Measurements from ENCODE around the gene SLITRK2. TPM values are rescaled to one million over a fixed set of nuclear protein-coding genes. Genes with fewer than 3 reads are reported as not detected.

SLITRK2 gene
- total and polyA plus RNA-seq, 10 donors, result 0.73 to 12.1 (median 4.9) TPM

GRCh38 chrX:145821898-145822571 lies 4.4 kb downstream of the SLITRK2 start:
- Histone ChIP-seq H3K36me3 (no peaks in the 10 kb centered on the region), H3K27me3 (replicated peaks in 1 of 7) (peaks cover 0 to 52% (median 23%) of the 10 kb centered on the region in 7 donors), H3K27ac (no peak overlapping the region), H3K4me1 (no peaks in the 10 kb centered on the region), H3K9me3 (no peaks in the 10 kb centered on the region), H3K4me3 (peak overlapping the region in 1 of 8 donors; percentile 8)
- DNase-seq, result no peak
- intact Hi-C loops (cut with DNase I; ENCODE audit: low total_unique reads), result no loop called here
- no peak for TF ChIP-seq POLR2A (IDR thresholded peaks at IDR 0.05)
- no peak for TF ChIP-seq CTCF (IDR thresholded peaks at IDR 0.05 in 8 of 11, conservative IDR thresholded peaks at IDR 0.05 in 3 of 11)
- TF ChIP-seq POLR2AphosphoS5 (IDR thresholded peaks at IDR 0.05), result no peak
- 17 to 47% (median 29%) methylated on average over 31 to 33 of the region's 33 CpGs for WGBS, 5 donors

GRCh38 chrX:145823132-145823531 lies 5.5 kb downstream of the SLITRK2 start:
- H3K4me3 ChIP-seq, result no peak overlapping the region
- intact Hi-C loops (cut with DNase I; ENCODE audit: low total_unique reads), result no loop called here
- H3K27ac ChIP-seq, result no peak overlapping the region
- 68 to 84% (median 76%) methylated on average over 2 to 7 of the region's 7 CpGs for WGBS, 5 donors
- H3K4me1 ChIP-seq, result no peaks in the 10 kb centered on the region
- no peak for DNase-seq
- no peak for TF ChIP-seq POLR2A (IDR thresholded peaks at IDR 0.05)
- no peak for TF ChIP-seq CTCF (IDR thresholded peaks at IDR 0.05 in 8 of 11, conservative IDR thresholded peaks at IDR 0.05 in 3 of 11)
- TF ChIP-seq POLR2AphosphoS5 (IDR thresholded peaks at IDR 0.05), result no peak
- no peaks in the 10 kb centered on the region for H3K36me3 ChIP-seq
- H3K9me3 ChIP-seq, result no peaks in the 10 kb centered on the region
- H3K27me3 ChIP-seq (replicated peaks in 1 of 7), result peaks cover 0 to 43% (median 18%) of the 10 kb centered on the region in 7 donors

GRCh38 chrX:145825896-145826295 lies 8.3 kb downstream of the SLITRK2 start:
- 6 to 13% (median 10%) methylated on average over 4 of the region's 4 CpGs for WGBS, 5 donors
- no peak for TF ChIP-seq CTCF (IDR thresholded peaks at IDR 0.05 in 8 of 11, conservative IDR thresholded peaks at IDR 0.05 in 3 of 11)
- TF ChIP-seq POLR2AphosphoS5 (IDR thresholded peaks at IDR 0.05), result no peak
- no peak for TF ChIP-seq POLR2A (IDR thresholded peaks at IDR 0.05)
- peaks cover 0 to 18% (median 7%) of the 10 kb centered on the region in 7 donors for H3K27me3 ChIP-seq (replicated peaks in 1 of 7)
- no peak overlapping the region for H3K27ac ChIP-seq
- intact Hi-C loops (cut with DNase I; ENCODE audit: low total_unique reads), result no loop called here
- no peaks in the 10 kb centered on the region for H3K9me3 ChIP-seq
- H3K4me3 ChIP-seq, result no peak overlapping the region
- no peaks in the 10 kb centered on the region for H3K36me3 ChIP-seq
- no peaks in the 10 kb centered on the region for H3K4me1 ChIP-seq
- no peak for DNase-seq

- 62 to 76% (median 73%) methylated on average over 4 of the region's 4 CpGs for WGBS, 5 donors
- Histone ChIP-seq H3K9me3 (no peaks in the 10 kb centered on the region), H3K4me1 (no peaks in the 10 kb centered on the region), H3K27me3 (replicated peaks in 1 of 7) (peaks cover 0 to 13% (median 5%) of the 10 kb centered on the region in 7 donors), H3K4me3 (no peak overlapping the region), H3K36me3 (no peaks in the 10 kb centered on the region), H3K27ac (no peak overlapping the region)
- no peak for DNase-seq
- intact Hi-C loops (cut with DNase I; ENCODE audit: low total_unique reads), result no loop called here
- TF ChIP-seq POLR2A (IDR thresholded peaks at IDR 0.05) (no peak), POLR2AphosphoS5 (IDR thresholded peaks at IDR 0.05) (no peak), CTCF (IDR thresholded peaks at IDR 0.05 in 8 of 11, conservative IDR thresholded peaks at IDR 0.05 in 3 of 11) (no peak)
Observed at GRCh38 chrX:145826466-145826865, 8.8 kb downstream of the SLITRK2 start.
